Measurements from ENCODE around the gene WFIKKN1.
A peak's percentile ranks its signal among the peaks of the same experiment; 100 is the strongest.

The WFIKKN1 gene

GRCh38 chr16:676913-677312 is 46.1 kb downstream of the WFIKKN1 start:
- peak in 1 of 2 donors; percentile 39 for DNase-seq

DNA sequence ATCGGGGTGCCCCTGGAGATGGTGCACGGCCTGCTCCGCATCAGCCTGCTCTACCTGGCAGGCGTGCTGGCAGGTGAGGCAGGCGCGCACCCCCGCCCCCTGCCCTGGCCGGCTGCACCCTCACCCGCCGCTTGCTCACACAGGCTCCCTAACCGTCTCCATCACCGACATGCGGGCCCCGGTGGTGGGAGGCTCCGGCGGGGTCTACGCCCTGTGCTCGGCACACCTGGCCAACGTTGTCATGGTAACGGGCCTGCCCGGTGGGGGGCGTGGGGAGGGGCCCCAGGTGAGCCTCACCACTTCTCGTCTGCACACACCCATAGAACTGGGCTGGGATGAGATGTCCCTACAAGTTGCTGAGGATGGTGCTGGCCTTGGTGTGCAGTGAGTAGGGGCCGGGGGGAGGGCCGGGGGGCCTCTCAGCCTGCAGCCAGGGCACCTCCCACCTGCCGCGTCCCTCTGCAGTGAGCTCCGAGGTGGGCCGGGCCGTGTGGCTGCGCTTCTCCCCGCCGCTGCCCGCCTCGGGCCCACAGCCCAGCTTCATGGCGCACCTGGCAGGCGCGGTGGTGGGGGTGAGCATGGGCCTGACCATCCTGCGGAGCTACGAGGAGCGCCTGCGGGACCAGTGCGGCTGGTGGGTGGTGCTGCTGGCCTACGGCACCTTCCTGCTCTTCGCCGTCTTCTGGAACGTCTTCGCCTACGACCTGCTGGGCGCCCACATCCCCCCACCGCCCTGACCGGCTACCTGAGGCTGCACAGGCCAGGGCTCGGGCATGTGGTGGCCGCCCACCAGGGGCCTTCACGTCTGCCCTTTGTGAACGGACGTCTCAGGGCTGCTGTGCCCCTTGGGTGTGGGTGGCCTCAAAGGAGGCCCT is 46.8 kb downstream of the WFIKKN1 start:
- peaks cover 3% of the 10 kb centered on the region for H3K27me3 ChIP-seq (ENCODE audit: insufficient read depth, low read length)
- peaks cover 8% of the 10 kb centered on the region for H3K79me1 ChIP-seq (ENCODE audit: low read length)
- H3K14ac ChIP-seq (ENCODE audit: low read length), result no peak overlapping the region
- no peak overlapping the region for H3K27ac ChIP-seq (ENCODE audit: low read depth, low read length)
- peaks cover 16% of the 10 kb centered on the region for H3K79me2 ChIP-seq (ENCODE audit: control insufficient read depth, insufficient read depth, low read length, poor library complexity)
- peaks cover 2% of the 10 kb centered on the region for H3K9me3 ChIP-seq (ENCODE audit: insufficient read depth, low read depth, low read length)
- H4K8ac ChIP-seq (ENCODE audit: low read depth, low read length), result no peak overlapping the region
- H3K18ac ChIP-seq (ENCODE audit: low read length), result no peak overlapping the region
- peak overlapping the region; percentile 8 for H3K4me3 ChIP-seq (ENCODE audit: low read depth, low read length)
- H3K4ac ChIP-seq (ENCODE audit: low read depth, low read length), result no peak overlapping the region
- peak in 1 of 2 donors; percentile 32 for DNase-seq
- H3K4me2 ChIP-seq (ENCODE audit: low read length), result no peak overlapping the region
- H4K12ac ChIP-seq (ENCODE audit: low read depth, low read length), result no peak overlapping the region
- H4K91ac ChIP-seq (ENCODE audit: low read depth, low read length), result no peak overlapping the region
- no peak overlapping the region for H2AK5ac ChIP-seq (ENCODE audit: low read length)
- H3K36me3 ChIP-seq (ENCODE audit: control insufficient read depth in 1 of 2, insufficient read depth in 2 of 2, low read length in 2 of 2), result peaks cover 33 to 37% of the 10 kb centered on the region in 2 experiments
- no peak overlapping the region for H2AFZ ChIP-seq (ENCODE audit: insufficient read depth, low read length, poor library complexity)
- H3K23ac ChIP-seq (ENCODE audit: low read length), result no peak overlapping the region
- no peak overlapping the region for H3K9ac ChIP-seq (ENCODE audit: low read length)
- peaks cover 23 to 26% of the 10 kb centered on the region in 2 experiments for H3K4me1 ChIP-seq (ENCODE audit: control insufficient read depth in 1 of 2, insufficient read depth in 2 of 2, low read length in 2 of 2)
- H2BK5ac ChIP-seq (ENCODE audit: low read depth, low read length, poor library complexity), result no peak overlapping the region
- H2BK120ac ChIP-seq (ENCODE audit: insufficient read depth, low read length, poor library complexity), result no peak overlapping the region
- WGBS (ENCODE audit: extremely low coverage, insufficient coverage, insufficient read length), result no CpG with 5 or more reads among the region's 57 CpGs
- no peak overlapping the region for H2BK12ac ChIP-seq (ENCODE audit: low read length)

More at GRCh38 chr16:676913-677312, 46.1 kb downstream of the WFIKKN1 start:
- Histone ChIP-seq H3K9me3 (ENCODE audit: insufficient read depth, low read depth, low read length) (peaks cover 2% of the 10 kb centered on the region), H3K18ac (ENCODE audit: low read length) (no peak overlapping the region), H3K79me2 (ENCODE audit: control insufficient read depth, insufficient read depth, low read length, poor library complexity) (peaks cover 15% of the 10 kb centered on the region), H2BK120ac (ENCODE audit: insufficient read depth, low read length, poor library complexity) (no peak overlapping the region), H3K23ac (ENCODE audit: low read length) (no peak overlapping the region), H3K4me3 (ENCODE audit: low read depth, low read length) (peak overlapping the region; percentile 8), H4K91ac (ENCODE audit: low read depth, low read length) (no peak overlapping the region), H2AK5ac (ENCODE audit: low read length) (no peak overlapping the region), H3K14ac (ENCODE audit: low read length) (no peak overlapping the region), H2BK5ac (ENCODE audit: low read depth, low read length, poor library complexity) (no peak overlapping the region), H3K9ac (ENCODE audit: low read length) (no peak overlapping the region), H3K79me1 (ENCODE audit: low read length) (peaks cover 8% of the 10 kb centered on the region), H3K27ac (ENCODE audit: low read depth, low read length) (no peak overlapping the region), H3K36me3 (ENCODE audit: control insufficient read depth in 1 of 2, insufficient read depth in 2 of 2, low read length in 2 of 2) (peaks cover 33 to 37% of the 10 kb centered on the region in 2 experiments), H2BK12ac (ENCODE audit: low read length) (no peak overlapping the region), H2AFZ (ENCODE audit: insufficient read depth, low read length, poor library complexity) (no peak overlapping the region), H3K27me3 (ENCODE audit: insufficient read depth, low read length) (peaks cover 3% of the 10 kb centered on the region), H3K4me2 (ENCODE audit: low read length) (no peak overlapping the region), H4K12ac (ENCODE audit: low read depth, low read length) (no peak overlapping the region), H3K4me1 (ENCODE audit: control insufficient read depth in 1 of 2, insufficient read depth in 2 of 2, low read length in 2 of 2) (peaks cover 23 to 24% of the 10 kb centered on the region in 2 experiments), H3K4ac (ENCODE audit: low read depth, low read length) (no peak overlapping the region), H4K8ac (ENCODE audit: low read depth, low read length) (no peak overlapping the region)
- WGBS (ENCODE audit: extremely low coverage, insufficient coverage, insufficient read length), result no CpG with 5 or more reads among the region's 23 CpGs

DNA sequence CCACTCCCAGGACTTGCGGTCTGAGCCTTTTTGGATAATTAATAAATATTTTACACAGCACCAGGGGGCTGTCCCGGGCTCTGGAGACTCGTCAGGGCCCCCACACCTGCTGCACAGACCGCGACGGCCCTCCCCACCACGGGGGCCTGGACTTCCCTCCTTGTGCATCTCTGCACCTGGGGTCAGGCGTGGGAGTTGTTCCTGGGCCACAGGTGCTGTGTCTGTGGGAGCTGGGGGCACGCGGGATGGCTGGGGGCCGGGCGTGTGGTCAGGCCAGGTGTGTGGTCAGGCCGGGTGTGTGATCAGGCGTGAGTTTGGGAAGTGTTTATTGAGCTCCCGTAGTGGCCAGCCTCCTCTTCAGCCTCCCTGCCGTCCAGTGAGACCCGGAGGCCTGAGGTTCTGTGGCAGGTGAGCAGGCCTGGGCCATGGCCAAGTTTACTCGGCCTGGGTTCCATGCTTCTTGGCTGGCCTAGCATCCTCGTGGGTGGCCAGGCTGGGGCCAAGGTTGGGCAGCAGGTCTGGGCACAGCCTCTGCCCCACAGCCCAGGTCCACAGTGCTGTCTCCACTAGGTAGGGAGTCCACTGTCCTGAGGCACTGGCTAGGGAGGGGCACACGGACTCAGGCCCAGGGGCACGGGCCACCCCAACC is 47.5 kb downstream of the WFIKKN1 start:
- Histone ChIP-seq H3K27me3 (ENCODE audit: insufficient read depth, low read length) (peaks cover 3% of the 10 kb centered on the region), H3K9me3 (ENCODE audit: insufficient read depth, low read depth, low read length) (peaks cover 4% of the 10 kb centered on the region), H3K79me1 (ENCODE audit: low read length) (peaks cover 8% of the 10 kb centered on the region), H3K4me3 (ENCODE audit: low read depth, low read length) (no peak overlapping the region), H2BK5ac (ENCODE audit: low read depth, low read length, poor library complexity) (no peak overlapping the region), H3K36me3 (ENCODE audit: control insufficient read depth in 1 of 2, insufficient read depth in 2 of 2, low read length in 2 of 2) (peaks cover 33 to 37% of the 10 kb centered on the region in 2 experiments), H3K79me2 (ENCODE audit: control insufficient read depth, insufficient read depth, low read length, poor library complexity) (peaks cover 16% of the 10 kb centered on the region), H4K8ac (ENCODE audit: low read depth, low read length) (peak overlapping the region; percentile 76), H2AFZ (ENCODE audit: insufficient read depth, low read length, poor library complexity) (no peak overlapping the region), H3K23ac (ENCODE audit: low read length) (no peak overlapping the region), H3K4me2 (ENCODE audit: low read length) (no peak overlapping the region), H3K18ac (ENCODE audit: low read length) (no peak overlapping the region), H2BK120ac (ENCODE audit: insufficient read depth, low read length, poor library complexity) (no peak overlapping the region), H2BK12ac (ENCODE audit: low read length) (no peak overlapping the region), H3K14ac (ENCODE audit: low read length) (no peak overlapping the region), H3K4me1 (ENCODE audit: control insufficient read depth in 1 of 2, insufficient read depth in 2 of 2, low read length in 2 of 2) (peaks cover 29 to 30% of the 10 kb centered on the region in 2 experiments), H4K12ac (ENCODE audit: low read depth, low read length) (no peak overlapping the region), H3K9ac (ENCODE audit: low read length) (no peak overlapping the region), H2AK5ac (ENCODE audit: low read length) (peak overlapping the region; percentile 37), H4K91ac (ENCODE audit: low read depth, low read length) (no peak overlapping the region), H3K27ac (ENCODE audit: low read depth, low read length) (no peak overlapping the region), H3K4ac (ENCODE audit: low read depth, low read length) (no peak overlapping the region)
- no CpG with 5 or more reads among the region's 21 CpGs for whole genome bisulfite sequencing (ENCODE audit: extremely low coverage, insufficient coverage, insufficient read length)
- DNase-seq, result no peak

DNA sequence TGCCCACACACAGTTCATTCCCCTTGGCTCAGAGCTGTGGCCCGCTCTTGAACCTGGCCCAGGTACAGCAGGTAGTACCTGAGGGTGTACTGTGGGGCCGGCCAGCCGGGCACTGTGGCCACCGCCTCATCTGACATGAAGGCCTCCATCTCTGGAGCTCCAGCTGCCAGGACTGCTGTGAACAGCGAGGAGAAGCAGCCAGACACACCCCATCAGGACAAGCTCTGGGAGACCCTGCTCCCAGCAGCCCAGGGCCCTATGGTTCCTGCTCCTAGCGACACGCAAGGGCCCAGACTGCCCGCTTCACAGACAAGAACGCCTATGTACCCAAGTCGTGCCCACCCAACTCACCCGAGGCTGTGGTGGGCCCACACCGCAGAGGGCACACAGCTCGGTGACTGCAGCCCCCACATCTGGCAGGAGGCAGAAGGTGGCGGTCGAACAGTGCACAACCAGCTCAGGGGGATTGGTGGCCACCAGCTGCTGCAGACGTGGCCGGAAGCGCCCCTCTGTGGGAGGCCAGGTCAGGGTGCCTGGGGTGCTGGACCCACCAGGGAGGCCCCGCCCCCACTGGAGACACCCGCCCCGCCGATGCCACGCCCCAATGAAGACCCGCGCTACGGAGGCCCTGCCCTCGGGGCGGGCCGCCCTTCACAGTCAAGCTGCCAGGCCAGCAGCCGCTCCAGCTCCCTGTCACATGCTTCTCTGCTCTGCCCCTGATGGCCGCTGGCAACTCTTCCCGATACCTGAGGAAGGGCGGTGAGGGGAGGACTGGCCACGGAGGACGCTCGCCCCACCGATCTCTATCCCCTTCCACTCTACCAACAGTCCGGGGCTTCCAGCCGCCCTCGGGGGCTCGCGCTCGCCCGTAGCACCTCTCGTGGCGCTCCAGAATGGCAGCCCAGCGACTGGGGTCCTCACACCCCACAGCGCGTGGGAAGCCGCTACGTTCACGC is 48.4 kb downstream of the WFIKKN1 start:
- Histone ChIP-seq H3K4ac (ENCODE audit: low read depth, low read length) (peak overlapping the region; percentile 19), H3K23ac (ENCODE audit: low read length) (no peak overlapping the region), H4K8ac (ENCODE audit: low read depth, low read length) (peak overlapping the region; percentile 76), H2BK120ac (ENCODE audit: insufficient read depth, low read length, poor library complexity) (peak overlapping the region; percentile 43), H2BK5ac (ENCODE audit: low read depth, low read length, poor library complexity) (peak overlapping the region; percentile 10), H3K9ac (ENCODE audit: low read length) (no peak overlapping the region), H3K18ac (ENCODE audit: low read length) (peak overlapping the region; percentile 56), H2AFZ (ENCODE audit: insufficient read depth, low read length, poor library complexity) (peak overlapping the region; percentile 73), H4K91ac (ENCODE audit: low read depth, low read length) (peak overlapping the region; percentile 57), H3K36me3 (ENCODE audit: control insufficient read depth in 1 of 2, insufficient read depth in 2 of 2, low read length in 2 of 2) (peaks cover 27 to 32% of the 10 kb centered on the region in 2 experiments), H3K4me3 (ENCODE audit: low read depth, low read length) (peak overlapping the region; percentile 48), H3K79me2 (ENCODE audit: control insufficient read depth, insufficient read depth, low read length, poor library complexity) (peaks cover 21% of the 10 kb centered on the region), H3K4me1 (ENCODE audit: control insufficient read depth in 1 of 2, insufficient read depth in 2 of 2, low read length in 2 of 2) (peaks cover 32 to 35% of the 10 kb centered on the region in 2 experiments), H3K4me2 (ENCODE audit: low read length) (peak overlapping the region; percentile 81), H2AK5ac (ENCODE audit: low read length) (peak overlapping the region; percentile 38), H3K79me1 (ENCODE audit: low read length) (peaks cover 11% of the 10 kb centered on the region), H3K14ac (ENCODE audit: low read length) (peak overlapping the region; percentile 70), H3K27me3 (ENCODE audit: insufficient read depth, low read length) (peaks cover 3% of the 10 kb centered on the region), H3K27ac (ENCODE audit: low read depth, low read length) (peak overlapping the region; percentile 71), H3K9me3 (ENCODE audit: insufficient read depth, low read depth, low read length) (peaks cover 4% of the 10 kb centered on the region), H2BK12ac (ENCODE audit: low read length) (peak overlapping the region; percentile 37), H4K12ac (ENCODE audit: low read depth, low read length) (peak overlapping the region; percentile 84)
- WGBS (ENCODE audit: extremely low coverage, insufficient coverage, insufficient read length), result no CpG with 5 or more reads among the region's 52 CpGs
- DNase-seq, result peak; percentile 55 to 66
